Left lobe of liver (tissue), 2 donors: Measurements from ENCODE around the gene ERVK3-1. TPM values are rescaled to one million over a fixed set of nuclear protein-coding genes. Genes with fewer than 3 reads are reported as not detected.

Experiments
- ATAC-seq: fragments of 200-7000 bp; cut with Tn5 transposase; one replicate; pipeline ENCODE4 v1.9.1; 2020; ENCODE audit warnings: mild to moderate bottlenecking, moderate library complexity
- DNase-seq: peaks from one replicate; pipeline ENCODE4 v3.0.0-alpha.2; 2020; ENCODE audit warnings: low spot score
- total RNA-seq: library from RNA; stranded (reverse); gene quantifications from one replicate; pipeline ENCODE4 v1.2.1, GENCODE V29; 2021
- donor health status: DM: no; HTN: no; CAD: no; lungs with moderate emphysema.
- donor health status: DM: no; HTN: yes; CAD: no.

ERVK3-1 gene
- total RNA-seq, 1 donor from 2014 or later, result 14.3 TPM

GRCh38 chr19:58357481-58358145 lies 52.4 kb downstream of the ERVK3-1 start:
- no peak for DNase-seq

GRCh38 chr19:58361900-58362271 lies 56.7 kb downstream of the ERVK3-1 start:
- no peak for DNase-seq
- peak; percentile 41 for ATAC-seq

More at GRCh38 chr19:58357481-58358145, 52.4 kb downstream of the ERVK3-1 start:
- ATAC-seq, result no peak

- DNase-seq, result peak; percentile 99
- ATAC-seq, result peak; percentile 92
These were observed 57.3 kb downstream of the ERVK3-1 start, which contains the start of gene ZNF497 for GRCh38 chr19:58362272-58362994. Gene ZNF497 (minus strand): TSS chr19:58362751. CDS start chr19:58357635, 5,116 bp downstream.

- DNase-seq (no peak), ATAC-seq (no peak)
These were observed 59.0 kb downstream of the ERVK3-1 start for GRCh38 chr19:58364146-58364545.

Other genes with a start within 250 kb of the ERVK3-1 start
- gene ZNF135, start 246.1 kb upstream of the ERVK3-1 start, total RNA-seq, result 0.45 TPM
- 15.4 TPM for gene ZSCAN18, start 207.1 kb upstream of the ERVK3-1 start, total RNA-seq
- 5.7 TPM for gene ZNF329, start 154.6 kb upstream of the ERVK3-1 start, total RNA-seq
- gene ZNF274, start 122.3 kb upstream of the ERVK3-1 start, total RNA-seq, result 13.7 TPM
- 10.0 TPM for gene ZNF544, start 76.5 kb upstream of the ERVK3-1 start, total RNA-seq
- 1.8 TPM for gene ZNF8, start 26.4 kb upstream of the ERVK3-1 start, total RNA-seq
- gene ZSCAN22, start 21.6 kb downstream of the ERVK3-1 start, total RNA-seq, result 2.4 TPM
- gene A1BG, start 48.1 kb downstream of the ERVK3-1 start, total RNA-seq, result 1,433 TPM
- 2.4 TPM for gene ZNF497, start 57.4 kb downstream of the ERVK3-1 start, total RNA-seq
- 2.9 TPM for gene ZNF837, start 75.7 kb downstream of the ERVK3-1 start, total RNA-seq
- gene RPS5, start 81.9 kb downstream of the ERVK3-1 start, total RNA-seq, result 311 TPM
- gene RNF225, start 90.3 kb downstream of the ERVK3-1 start, total RNA-seq, result not detected
- gene ZNF584, start 103.3 kb downstream of the ERVK3-1 start, total RNA-seq, result 5.8 TPM
- 1.9 TPM for gene ZNF132, start 134.8 kb downstream of the ERVK3-1 start, total RNA-seq
- gene ZNF324B, start 146.2 kb downstream of the ERVK3-1 start, total RNA-seq, result 4.6 TPM
- gene ZNF324, start 161.7 kb downstream of the ERVK3-1 start, total RNA-seq, result 2.7 TPM
- 2.4 TPM for gene ZNF446, start 171.0 kb downstream of the ERVK3-1 start, total RNA-seq
- 736 TPM for gene SLC27A5, start 206.6 kb downstream of the ERVK3-1 start, total RNA-seq
- gene ZBTB45, start 214.4 kb downstream of the ERVK3-1 start, total RNA-seq, result 5.0 TPM
- gene TRIM28, start 238.7 kb downstream of the ERVK3-1 start, total RNA-seq, result 84.0 TPM
- gene CHMP2A, start 249.7 kb downstream of the ERVK3-1 start, total RNA-seq, result 73.4 TPM